Upper lobe of left lung (tissue), 4 donors: ENCODE data around the gene CACNA1D.

Experiments used
- POLR2A ChIP-seq, 4 donors: fragments of 450-650 bp; IDR thresholded peaks; one replicate each; pipeline ENCODE4 v1.5.1; 2016 to 2017; ENCODE audit warnings: antibody characterized with exemption in 4 of 4, mild to moderate bottlenecking in 2 of 4
- POLR2AphosphoS5 ChIP-seq, 2 donors: sonication (generic); formaldehyde crosslinking; IDR thresholded peaks; one replicate each; pipeline ENCODE4 v1.5.1; 2017; ENCODE audit warnings: antibody characterized with exemption in 2 of 2
- TF ChIP-seq, protein P1 (sequence below), 6 experiments: fragments of 450-650 bp in 4 of 6; fragments of 200-600 bp in 2 of 6; sonication (generic) in 2 of 6; IDR thresholded peaks; one replicate each; pipeline ENCODE4 v1.5.1; 2016 to 2019; ENCODE audit warnings: antibody characterized with exemption in 6 of 6

DNA sequence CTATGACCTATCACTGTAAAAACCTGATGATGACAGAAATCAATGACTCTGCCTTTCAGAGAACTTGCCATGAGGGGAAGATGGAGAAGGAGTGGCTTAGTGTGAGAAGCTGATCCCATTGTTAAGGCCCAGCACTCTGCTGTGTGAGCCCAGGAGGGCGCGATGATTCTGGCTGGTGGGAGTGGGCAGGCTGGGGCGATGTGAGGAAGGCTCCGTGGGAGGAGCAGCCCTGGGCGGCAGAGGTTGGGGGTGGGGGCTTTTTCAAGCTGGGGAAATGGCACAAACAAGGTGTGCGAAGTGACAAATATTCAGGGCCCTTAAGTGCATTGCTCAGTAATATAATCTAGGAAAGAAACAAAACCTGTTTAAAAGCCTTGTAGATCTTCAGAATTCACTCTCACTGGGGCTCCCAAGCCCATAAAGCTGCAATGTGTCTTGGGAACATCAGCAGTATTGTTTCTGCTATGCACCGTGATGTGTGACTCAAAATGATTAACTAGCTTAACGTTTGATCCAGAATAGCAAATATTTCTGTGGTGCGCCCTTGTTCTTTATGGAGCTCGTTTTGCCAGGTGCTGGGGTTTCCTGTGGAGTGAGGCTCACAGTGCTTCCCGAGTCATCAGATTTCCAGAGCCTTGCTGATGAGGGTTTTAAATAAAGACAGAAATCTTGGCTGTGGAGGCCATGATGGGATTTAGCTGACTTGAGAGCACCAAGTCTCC lies 210.8 kb downstream of the CACNA1D start:
- TF ChIP-seq, protein P1, sequence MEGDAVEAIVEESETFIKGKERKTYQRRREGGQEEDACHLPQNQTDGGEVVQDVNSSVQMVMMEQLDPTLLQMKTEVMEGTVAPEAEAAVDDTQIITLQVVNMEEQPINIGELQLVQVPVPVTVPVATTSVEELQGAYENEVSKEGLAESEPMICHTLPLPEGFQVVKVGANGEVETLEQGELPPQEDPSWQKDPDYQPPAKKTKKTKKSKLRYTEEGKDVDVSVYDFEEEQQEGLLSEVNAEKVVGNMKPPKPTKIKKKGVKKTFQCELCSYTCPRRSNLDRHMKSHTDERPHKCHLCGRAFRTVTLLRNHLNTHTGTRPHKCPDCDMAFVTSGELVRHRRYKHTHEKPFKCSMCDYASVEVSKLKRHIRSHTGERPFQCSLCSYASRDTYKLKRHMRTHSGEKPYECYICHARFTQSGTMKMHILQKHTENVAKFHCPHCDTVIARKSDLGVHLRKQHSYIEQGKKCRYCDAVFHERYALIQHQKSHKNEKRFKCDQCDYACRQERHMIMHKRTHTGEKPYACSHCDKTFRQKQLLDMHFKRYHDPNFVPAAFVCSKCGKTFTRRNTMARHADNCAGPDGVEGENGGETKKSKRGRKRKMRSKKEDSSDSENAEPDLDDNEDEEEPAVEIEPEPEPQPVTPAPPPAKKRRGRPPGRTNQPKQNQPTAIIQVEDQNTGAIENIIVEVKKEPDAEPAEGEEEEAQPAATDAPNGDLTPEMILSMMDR (IDR thresholded peaks at IDR 0.05): no peak
- TF ChIP-seq POLR2AphosphoS5 (IDR thresholded peaks at IDR 0.05): no peak
- TF ChIP-seq POLR2A (IDR thresholded peaks at IDR 0.05): no peak
